Heart left ventricle (tissue), 16 donors: ENCODE measurements around the gene SPOCK1. TPM values are rescaled to one million over a fixed set of nuclear protein-coding genes. Genes with fewer than 3 reads are reported as not detected.

ENCODE experiments used
- ATAC-seq, 4 donors: fragments of 200-7000 bp; cut with Tn5 transposase; one replicate each; pipeline ENCODE4 v1.9.1; 2020 to 2022; ENCODE audit warnings: moderate library complexity in 4 of 4, mild to moderate bottlenecking in 3 of 4, moderate number of reproducible peaks in 1 of 4
- DNase-seq, 5 donors: peaks; one replicate each; pipeline ENCODE4 v3.0.0-alpha.2; 2020
- H3K27ac ChIP-seq, 12 donors: fragments of 200-600 bp; sonication (generic) in 4 of 12; one replicate each; pipeline versions ENCODE4 v1.5.0 to v1.8.0; 2016 to 2022; ENCODE audit warnings: mild to moderate bottlenecking in 2 of 12
- H3K27me3 ChIP-seq, 9 donors: fragments of 200-600 bp; sonication (generic) in 2 of 9; one replicate each; pipeline versions ENCODE4 v1.5.1 to v1.8.0; 2016 to 2022; ENCODE audit warnings: mild to moderate bottlenecking in 3 of 9
- H3K36me3 ChIP-seq, 9 donors: fragments of 200-600 bp; sonication (generic) in 2 of 9; one replicate each; pipeline versions ENCODE4 v1.5.0 to v1.8.0; 2018 to 2022; ENCODE audit warnings: mild to moderate bottlenecking in 2 of 9
- H3K4me1 ChIP-seq, 12 donors: fragments of 200-600 bp; sonication (generic) in 4 of 12; one replicate each; pipeline versions ENCODE4 v1.5.0 to v1.8.0; 2016 to 2022; ENCODE audit warnings: mild to moderate bottlenecking in 3 of 12
- H3K4me3 ChIP-seq, 12 donors: fragments of 200-600 bp; sonication (generic) in 4 of 12; one replicate each; pipeline versions ENCODE4 v1.5.0 to v1.8.0; 2017 to 2022; ENCODE audit warnings: mild to moderate bottlenecking in 9 of 12, moderate library complexity in 4 of 12
- H3K9me3 ChIP-seq, 12 donors: fragments of 200-600 bp; sonication (generic) in 4 of 12; one replicate each; pipeline versions ENCODE4 v1.5.0 to v1.8.0; 2016 to 2022; ENCODE audit warnings: mild to moderate bottlenecking in 1 of 12
- CTCF ChIP-seq, 12 donors: fragments of 200-600 bp; sonication (generic) in 4 of 12; IDR thresholded peaks; one replicate each; pipeline versions ENCODE4 v1.5.0 to v1.8.0; 2018 to 2022; ENCODE audit warnings: antibody characterized with exemption in 12 of 12, mild to moderate bottlenecking in 5 of 12
- POLR2A ChIP-seq, 2 donors: fragments of 450-650 bp; IDR thresholded peaks; one replicate each; pipeline ENCODE4 v1.6.1; 2017; ENCODE audit warnings: antibody characterized with exemption in 2 of 2, mild to moderate bottlenecking in 2 of 2, moderate library complexity in 2 of 2
- WGBS, 4 donors: extraction: QIAGEN DNeasy Blood & Tissue Kit in 2 of 4; methylation state at CpG; one replicate each; pipeline versions ENCODE4 v1.1.5 to v1.1.7; 2013 to 2018; 5-methylcytosine and 5-hydroxymethylcytosine counted together
- intact Hi-C, 10 donors: fragments of 100-400 bp; cut with DNase I; formaldehyde crosslinking; loops; one replicate each; pipeline versions ENCODE4 v1.11.1 to v1.14.2; 2022
- polyA plus RNA-seq, 2 donors: library from polyadenylated mRNA; stranded (reverse); fragments of 200-250 nt; gene quantifications; one replicate each; pipeline ENCODE4 v1.2.3, GENCODE V29; 2013
- total RNA-seq, 9 donors: library from RNA; depleted of rRNA in 2 of 9; stranded (reverse); fragments of >200 nt in 2 of 9; fragmentation: NEBNext Ultra II Directional in 3 of 9; extraction: Animal tissue kit (Norgen Biotek cat#: 25700) in 3 of 9; gene quantifications; one replicate each; pipeline versions ENCODE4 v1.1.0 to v1.2.4, GENCODE V29; 2016 to 2023
- donor health status: ischemic (EF 13 %, LVEDD 7.1; RV severe dilation, severe dysfunction).
- donor health status: healthy with polysubstance abuse.
- donor health status: DM: no; HTN: yes; CAD: no.
- donor health status: DM: no; HTN: no; CAD: no.
- donor health status: ischemic (EF 25% LVEDD 6.9; RV normal size, moderate dysfunction).
- donor health status: ischemic (EF 25% LVEDD 5.7; RV mildly dilated, moderate dysfunction).
- donor health status: healthy.
- donor health status: DM: yes; HTN: yes; CAD: no.
- donor health status: ischemic (EF 35%, LVEDD 5.7; RV mildly dilated, moderate dysfunction).
- donor health status: nonischemic (EF 11% LVEDD 7.7; RV severe dilation, severe dysfunction).
- donor health status: DM: yes; HTN: yes; CAD: no.
- donor health status: PGD.
- donor health status: ischemic (EF 29% LVEDD 5.4; RV normal size, mild dysfunction).
- donor health status: nonischemic (EF 23%, LVEDD 6.1; RV moderate dilation, normal function).

Gene SPOCK1
- total and polyA plus RNA-seq, 11 donors, result 7.8 to 51.2 (median 19.9) TPM

GRCh38 chr5:136992796-136993489 is 506.2 kb downstream of the SPOCK1 start:
- peak; percentile 89 to 94 (median 92) for ATAC-seq
- H3K27ac ChIP-seq, result peak overlapping the region; percentile 20 to 92 (median 60)

GRCh38 chr5:136985785-136986475 is 513.2 kb downstream of the SPOCK1 start:
- Histone ChIP-seq H3K27me3 (no peaks in the 10 kb centered on the region), H3K9me3 (no peaks in the 10 kb centered on the region), H3K27ac (peak overlapping the region in 7 of 12 donors; percentile 29 to 71 (median 46)), H3K36me3 (no peaks in the 10 kb centered on the region), H3K4me1 (peaks cover 0 to 23% (median 15%) of the 10 kb centered on the region in 12 donors), H3K4me3 (no peak overlapping the region)
- no peak for TF ChIP-seq POLR2A (IDR thresholded peaks at IDR 0.05)
- TF ChIP-seq CTCF (IDR thresholded peaks at IDR 0.05), result no peak
- intact Hi-C loops, result loop anchor here in 2 of 10 donors (5.0 to 10.0 kb wide), 2 partner anchors 89 to 171 kb away; no protein-coding TSS in a partner anchor
- peak; percentile 92 to 96 (median 94) for ATAC-seq
- WGBS, 4 donors, result 70 to 77% (median 72%) methylated on average over 2 of the region's 2 CpGs
- no peak for DNase-seq

More at GRCh38 chr5:136992796-136993489, 506.2 kb downstream of the SPOCK1 start:
- Histone ChIP-seq H3K27me3 (no peaks in the 10 kb centered on the region), H3K4me1 (peaks cover 0 to 33% (median 9%) of the 10 kb centered on the region in 12 donors), H3K36me3 (no peaks in the 10 kb centered on the region), H3K4me3 (peak overlapping the region in 2 of 12 donors; percentile 25 to 35), H3K9me3 (no peaks in the 10 kb centered on the region)
- WGBS, 4 donors, result 46 to 55% (median 49%) methylated on average over 3 of the region's 3 CpGs
- DNase-seq, result peak in 1 of 5 donors; percentile 13
- intact Hi-C loops, result loop anchor here in 2 of 10 donors (10.0 kb wide), 1 partner anchor 178 kb away; no protein-coding TSS in a partner anchor
- TF ChIP-seq CTCF (IDR thresholded peaks at IDR 0.05), result no peak
- TF ChIP-seq POLR2A (IDR thresholded peaks at IDR 0.05), result no peak

GRCh38 chr5:136984772-136985446 is 514.2 kb downstream of the SPOCK1 start:
- DNase-seq (no peak), ATAC-seq (peak; percentile 47 to 58 (median 48))
- intact Hi-C loops, result loop anchor here in 2 of 10 donors (5.0 to 10.0 kb wide), 2 partner anchors 88 to 170 kb away; no protein-coding TSS in a partner anchor
- H3K27me3 ChIP-seq, result no peaks in the 10 kb centered on the region
- peak overlapping the region in 5 of 12 donors; percentile 29 to 71 (median 41) for H3K27ac ChIP-seq
- peaks cover 0 to 22% (median 15%) of the 10 kb centered on the region in 12 donors for H3K4me1 ChIP-seq
- WGBS, 4 donors, result 59 to 74% (median 66%) methylated on average over 4 of the region's 4 CpGs
- H3K36me3 ChIP-seq, result no peaks in the 10 kb centered on the region
- TF ChIP-seq CTCF (IDR thresholded peaks at IDR 0.05) (no peak), POLR2A (IDR thresholded peaks at IDR 0.05) (no peak)
- no peaks in the 10 kb centered on the region for H3K9me3 ChIP-seq
- no peak overlapping the region for H3K4me3 ChIP-seq
